Urinary bladder (tissue), 4 donors: ENCODE measurements around the gene RNASE13. TPM values are rescaled to one million over a fixed set of nuclear protein-coding genes. Genes with fewer than 3 reads are reported as not detected.
"Not testable (repeated sequence)": the region's sequence is repeated elsewhere in the genome, so short reads cannot be mapped to it uniquely, and the experiment has no call there.

ENCODE experiments used
- DNase-seq: peaks from one replicate; pipeline ENCODE4 v3.0.0-alpha.2; 2015; ENCODE audit errors: extremely low spot score
- H3K27ac ChIP-seq: one replicate; pipeline ENCODE4 v1.5.1; 2013; ENCODE audit warnings: low read depth, mild to moderate bottlenecking, moderate library complexity
- H3K36me3 ChIP-seq: one replicate; pipeline ENCODE4 v1.6.1; 2013; ENCODE audit warnings: mild to moderate bottlenecking, moderate library complexity; ENCODE audit not compliant: insufficient read depth
- H3K4me1 ChIP-seq: one replicate; pipeline ENCODE4 v1.6.1; 2013; ENCODE audit warnings: mild to moderate bottlenecking, moderate library complexity; ENCODE audit not compliant: insufficient read depth
- H3K4me3 ChIP-seq: one replicate; pipeline ENCODE4 v1.5.1; 2013; ENCODE audit warnings: low read depth, low read length
- WGBS: extraction: QIAGEN DNeasy Blood & Tissue Kit; methylation state at CpG from one replicate; pipeline ENCODE4 v1.1.7; 2013; 5-methylcytosine and 5-hydroxymethylcytosine counted together
- polyA plus RNA-seq: library from polyadenylated mRNA; stranded (reverse); fragments of 200-250 nt; gene quantifications from one replicate; pipeline ENCODE4 v1.2.3, GENCODE V29; 2013
- total RNA-seq: library from RNA; depleted of rRNA; stranded (reverse); fragments of >200 nt; gene quantifications from one replicate; pipeline ENCODE4 v1.2.3, GENCODE V29; 2014
- donor health status: healthy with polysubstance abuse.
- donor health status: healthy.

Gene RNASE13
- total and polyA plus RNA-seq, 2 donors: not detected

GRCh38 chr14:21042918-21043317 is 8.3 kb upstream of the RNASE13 start:
- no peak overlapping the region for H3K4me3 ChIP-seq
- no peak for DNase-seq
- 71% methylated on average over 8 of the region's 8 CpGs for WGBS
- no peaks in the 10 kb centered on the region for H3K36me3 ChIP-seq
- H3K4me1 ChIP-seq: no peaks in the 10 kb centered on the region
- H3K27ac ChIP-seq: no peak overlapping the region

- Histone ChIP-seq H3K36me3 (no peaks in the 10 kb centered on the region), H3K4me1 (no peaks in the 10 kb centered on the region), H3K27ac (no peak within 1 kb of the TSS), H3K4me3 (no peak within 1 kb of the TSS)
- 68% methylated on average over 11 of the region's 11 CpGs for WGBS
- no peak for DNase-seq
These were observed 7.2 kb upstream of the RNASE13 start, which contains the start of gene RNASE7 for GRCh38 chr14:21041676-21042433. Gene RNASE7, plus strand, starts transcription at chr14:21042362. Its CDS starts 631 bp downstream, at chr14:21042993.

GRCh38 chr14:21040941-21041340 is 6.3 kb upstream of the RNASE13 start:
- H3K4me3 ChIP-seq, H3K27ac ChIP-seq, DNase-seq, H3K4me1 ChIP-seq, H3K36me3 ChIP-seq: not testable (repeated sequence)
- 85% methylated on average over 3 of the region's 3 CpGs for WGBS

- Histone ChIP-seq H3K27ac (no peak overlapping the region), H3K4me3 (no peak overlapping the region), H3K4me1 (no peaks in the 10 kb centered on the region), H3K36me3 (no peaks in the 10 kb centered on the region)
- DNase-seq: no peak
- 69% methylated on average over 8 of the region's 8 CpGs for WGBS
These were observed 5.8 kb upstream of the RNASE13 start for GRCh38 chr14:21040370-21040925.

GRCh38 chr14:21039585-21040369 is 5.2 kb upstream of the RNASE13 start:
- no peaks in the 10 kb centered on the region for H3K4me1 ChIP-seq
- whole genome bisulfite sequencing: 46% methylated on average over 8 of the region's 8 CpGs

GRCh38 chr14:21038441-21039422 is 4.1 kb upstream of the RNASE13 start:
- Histone ChIP-seq H3K4me1 (no peaks in the 10 kb centered on the region), H3K4me3 (no peak overlapping the region), H3K36me3 (no peaks in the 10 kb centered on the region), H3K27ac (peak overlapping the region; percentile 59)
- 13% methylated on average over 10 of the region's 10 CpGs for WGBS
- DNase-seq: no peak

More at GRCh38 chr14:21039585-21040369, 5.2 kb upstream of the RNASE13 start:
- Histone ChIP-seq H3K36me3 (no peaks in the 10 kb centered on the region), H3K27ac (peak overlapping the region; percentile 59), H3K4me3 (no peak overlapping the region)
- no peak for DNase-seq

- 84% methylated on average over 3 of the region's 3 CpGs for WGBS
- no peaks in the 10 kb centered on the region for H3K4me1 ChIP-seq
- no peaks in the 10 kb centered on the region for H3K36me3 ChIP-seq
- no peak overlapping the region for H3K4me3 ChIP-seq
- DNase-seq: no peak
- H3K27ac ChIP-seq: no peak overlapping the region
These were observed 2.5 kb upstream of the RNASE13 start for GRCh38 chr14:21037156-21037555.

- Histone ChIP-seq H3K36me3 (no peaks in the 10 kb centered on the region), H3K4me3 (no peak overlapping the region), H3K4me1 (no peaks in the 10 kb centered on the region), H3K27ac (no peak overlapping the region)
- no peak for DNase-seq
- 93% methylated on average over 7 of the region's 7 CpGs for WGBS
These were observed 2.1 kb upstream of the RNASE13 start for GRCh38 chr14:21036751-21037150.

GRCh38 chr14:21033133-21033698 is 1.4 kb downstream of the RNASE13 start:
- no peaks in the 10 kb centered on the region for H3K36me3 ChIP-seq
- no peak overlapping the region for H3K4me3 ChIP-seq
- no peak for DNase-seq
- no peak overlapping the region for H3K27ac ChIP-seq
- 81% methylated on average over 4 of the region's 4 CpGs for WGBS
- no peaks in the 10 kb centered on the region for H3K4me1 ChIP-seq

GRCh38 chr14:21032326-21033132 is 2.1 kb downstream of the RNASE13 start:
- no peak overlapping the region for H3K4me3 ChIP-seq
- 87% methylated on average over 5 of the region's 5 CpGs for whole genome bisulfite sequencing
- no peak for DNase-seq
- H3K27ac ChIP-seq: no peak overlapping the region
- H3K36me3 ChIP-seq: no peaks in the 10 kb centered on the region
- no peaks in the 10 kb centered on the region for H3K4me1 ChIP-seq

GRCh38 chr14:21030531-21030930 is 4.1 kb downstream of the RNASE13 start:
- Histone ChIP-seq H3K4me3 (no peak overlapping the region), H3K4me1 (no peaks in the 10 kb centered on the region), H3K36me3 (no peaks in the 10 kb centered on the region), H3K27ac (no peak overlapping the region)
- no peak for DNase-seq
- 90% methylated on average over 12 of the region's 12 CpGs for WGBS

- no peak for DNase-seq
- Histone ChIP-seq H3K4me3 (no peak within 1 kb of the TSS), H3K36me3 (no peaks in the 10 kb centered on the region), H3K27ac (no peak within 1 kb of the TSS), H3K4me1 (no peaks in the 10 kb centered on the region)
- WGBS: 92% methylated on average over 5 of the region's 5 CpGs
These were observed 4.7 kb downstream of the RNASE13 start, which contains the start of gene TPPP2 for GRCh38 chr14:21029917-21030316. Gene TPPP2, plus strand, starts transcription at chr14:21030217. Its CDS starts 365 bp downstream, at chr14:21030582.
